SK-N-SH treated with all-trans-retinoic acid at 6 μM for 48 hours (cell line): Measurements from ENCODE around the gene NUMBL.

Experiments used
- ATAC-seq: fragments of 200-7000 bp; cut with Tn5 transposase; 3 replicates; pipeline ENCODE4 v1.9.1; 2020; ENCODE audit warnings: mild to moderate bottlenecking, moderate library complexity
- GLIS3 ChIP-seq: fragments of 250-450 bp; sonication (Bioruptor Pico); IDR thresholded peaks from 2 replicates; pipeline ENCODE4 v1.5.0; 2020; ENCODE audit warnings: mild to moderate bottlenecking, moderate library complexity
- ISL1 ChIP-seq: fragments of 250-450 bp; sonication (Bioruptor Pico); IDR thresholded peaks from 2 replicates; pipeline ENCODE4 v2.1.2; 2022; ENCODE audit warnings: mild to moderate bottlenecking, moderate library complexity
- OSR1 ChIP-seq: fragments of 250-450 bp; sonication (Bioruptor Pico); IDR thresholded peaks from 2 replicates; pipeline ENCODE4 v1.8.0; 2022; ENCODE audit warnings: moderate library complexity, mild to moderate bottlenecking, inconsistent platforms
- PPARA ChIP-seq: fragments of 250-450 bp; sonication (Bioruptor Pico); IDR thresholded peaks from 2 replicates; pipeline ENCODE4 v1.5.0; 2020; ENCODE audit warnings: mild to moderate bottlenecking, borderline replicate concordance
- SNAI2 ChIP-seq: fragments of 250-450 bp; sonication (Bioruptor Pico); IDR thresholded peaks from 2 replicates; pipeline ENCODE4 v1.5.0; 2020; ENCODE audit warnings: mild to moderate bottlenecking, moderate library complexity
- TCF4 ChIP-seq: fragments of 250-450 bp; sonication (Bioruptor Pico); IDR thresholded peaks from 2 replicates; pipeline ENCODE4 v1.8.0; 2021; ENCODE audit warnings: mild to moderate bottlenecking, moderate library complexity, borderline replicate concordance
- ZFP3 ChIP-seq: fragments of 250-450 bp; sonication (Bioruptor Pico); IDR thresholded peaks from 2 replicates; pipeline ENCODE4 v1.5.0; 2020; ENCODE audit warnings: mild to moderate bottlenecking, moderate library complexity
- TF ChIP-seq, protein P1 (sequence below): fragments of 250-450 bp; sonication (Bioruptor Pico); IDR thresholded peaks from 2 replicates; pipeline ENCODE4 v1.5.0; 2020; ENCODE audit warnings: mild to moderate bottlenecking, moderate library complexity

Gene NUMBL

DNA sequence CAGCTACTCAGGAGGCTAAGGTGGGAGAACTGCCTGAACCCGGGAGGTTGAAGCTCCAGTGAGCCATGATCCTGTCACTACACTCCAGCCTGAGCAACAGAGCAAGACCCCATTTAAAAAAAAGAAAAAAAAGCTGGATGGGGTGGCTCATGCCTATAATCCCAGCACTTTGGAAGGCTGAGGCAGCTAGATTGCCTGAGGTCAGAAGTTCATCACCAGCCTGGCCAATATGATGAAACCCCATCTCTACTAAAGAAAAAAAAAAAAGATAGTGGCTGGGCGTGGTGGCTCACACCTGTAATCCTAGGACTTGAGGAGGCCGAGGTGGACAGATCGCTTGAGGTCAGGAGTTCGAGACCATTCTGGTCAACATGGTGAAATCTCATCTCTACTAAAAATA lies 74.3 kb downstream of the NUMBL start:
- TF ChIP-seq SNAI2 (no peak), PPARA (CRISPR knock-in tag) (no peak), ISL1 (CRISPR knock-in tag) (no peak), TCF4 (CRISPR knock-in tag) (no peak), OSR1 (CRISPR knock-in tag) (no peak), ZFP3 (CRISPR knock-in tag) (no peak), GLIS3 (no peak)
- TF ChIP-seq, protein P1, sequence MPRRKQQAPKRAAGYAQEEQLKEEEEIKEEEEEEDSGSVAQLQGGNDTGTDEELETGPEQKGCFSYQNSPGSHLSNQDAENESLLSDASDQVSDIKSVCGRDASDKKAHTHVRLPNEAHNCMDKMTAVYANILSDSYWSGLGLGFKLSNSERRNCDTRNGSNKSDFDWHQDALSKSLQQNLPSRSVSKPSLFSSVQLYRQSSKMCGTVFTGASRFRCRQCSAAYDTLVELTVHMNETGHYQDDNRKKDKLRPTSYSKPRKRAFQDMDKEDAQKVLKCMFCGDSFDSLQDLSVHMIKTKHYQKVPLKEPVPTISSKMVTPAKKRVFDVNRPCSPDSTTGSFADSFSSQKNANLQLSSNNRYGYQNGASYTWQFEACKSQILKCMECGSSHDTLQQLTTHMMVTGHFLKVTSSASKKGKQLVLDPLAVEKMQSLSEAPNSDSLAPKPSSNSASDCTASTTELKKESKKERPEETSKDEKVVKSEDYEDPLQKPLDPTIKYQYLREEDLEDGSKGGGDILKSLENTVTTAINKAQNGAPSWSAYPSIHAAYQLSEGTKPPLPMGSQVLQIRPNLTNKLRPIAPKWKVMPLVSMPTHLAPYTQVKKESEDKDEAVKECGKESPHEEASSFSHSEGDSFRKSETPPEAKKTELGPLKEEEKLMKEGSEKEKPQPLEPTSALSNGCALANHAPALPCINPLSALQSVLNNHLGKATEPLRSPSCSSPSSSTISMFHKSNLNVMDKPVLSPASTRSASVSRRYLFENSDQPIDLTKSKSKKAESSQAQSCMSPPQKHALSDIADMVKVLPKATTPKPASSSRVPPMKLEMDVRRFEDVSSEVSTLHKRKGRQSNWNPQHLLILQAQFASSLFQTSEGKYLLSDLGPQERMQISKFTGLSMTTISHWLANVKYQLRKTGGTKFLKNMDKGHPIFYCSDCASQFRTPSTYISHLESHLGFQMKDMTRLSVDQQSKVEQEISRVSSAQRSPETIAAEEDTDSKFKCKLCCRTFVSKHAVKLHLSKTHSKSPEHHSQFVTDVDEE (CRISPR knock-in tag) = no peak
- no peak for ATAC-seq
